GM20000 (cell line): ENCODE measurements around the gene CDH2.

ENCODE experiments used
- DNase-seq: peaks from one replicate; pipeline ENCODE4 v3.0.0; 2012; ENCODE audit warnings: low spot score
- CTCF ChIP-seq: IDR thresholded peaks from 2 replicates; pipeline ENCODE4 v1.5.1; 2012; ENCODE audit warnings: mild to moderate bottlenecking, control low read depth; ENCODE audit errors: extremely low read depth, missing control alignments

Gene CDH2

GRCh38 chr18:28065031-28065792 lies 111.7 kb downstream of the CDH2 start:
- TF ChIP-seq CTCF, result no peak
- no peak for DNase-seq

GRCh38 chr18:28063926-28064325 lies 113.0 kb downstream of the CDH2 start:
- no peak for TF ChIP-seq CTCF
- DNase-seq, result no peak

GRCh38 chr18:28063271-28063761 lies 113.6 kb downstream of the CDH2 start:
- DNase-seq, result no peak
- no peak for TF ChIP-seq CTCF

- DNase-seq, result no peak
- no peak for TF ChIP-seq CTCF
These were observed 114.5 kb downstream of the CDH2 start for GRCh38 chr18:28062443-28062842.

- DNase-seq, result no peak
- no peak for TF ChIP-seq CTCF
These were observed 117.1 kb downstream of the CDH2 start for GRCh38 chr18:28059861-28060260.

- no peak for DNase-seq
- no peak for TF ChIP-seq CTCF
These were observed 126.4 kb downstream of the CDH2 start for GRCh38 chr18:28050545-28050944.

GRCh38 chr18:28048612-28049011 lies 128.3 kb downstream of the CDH2 start:
- TF ChIP-seq CTCF, result no peak
- no peak for DNase-seq
